ENCODE measurements around the gene MYDGF. TPM values are rescaled to one million over a fixed set of nuclear protein-coding genes. Genes with fewer than 3 reads are reported as not detected.
A peak's percentile ranks its signal among the peaks of the same experiment; 100 is the strongest.

Gene MYDGF
- total and polyA plus RNA-seq, 2 of the 13 experiments (the other 11 are each of a cell fraction or from before 2014, with no cell fraction given): 116 to 198 TPM

GRCh38 chr19:4715529-4716221 is 45.5 kb upstream of the MYDGF start (continued):
- TF ChIP-seq PLSCR1 (CRISPR knock-in tag; IDR thresholded peaks at IDR 0.05; ENCODE audit: borderline replicate concordance) (no peak), ZNF7 (CRISPR knock-in tag; IDR thresholded peaks at IDR 0.05) (no peak), TFE3 (CRISPR knock-in tag; IDR thresholded peaks at IDR 0.05) (no peak), ZNF138 (CRISPR knock-in tag; IDR thresholded peaks at IDR 0.05; ENCODE audit: low read depth) (no peak), CSRNP1 (CRISPR knock-in tag; IDR thresholded peaks at IDR 0.05) (0 out of 2 replicates have a peak, but pooled peaks have one; percentile 55), ZFP36L1 (CRISPR knock-in tag; IDR thresholded peaks at IDR 0.05) (no peak), NR2F2 (IDR thresholded peaks at IDR 0.05; ENCODE audit: borderline replicate concordance, low read depth) (peak; percentile 79), ZSCAN22 (CRISPR knock-in tag; IDR thresholded peaks at IDR 0.05) (no peak), ELF1 (CRISPR knock-in tag; IDR thresholded peaks at IDR 0.05) (no peak), KDM4B (CRISPR knock-in tag; IDR thresholded peaks at IDR 0.05) (no peak), RXRB (CRISPR knock-in tag; IDR thresholded peaks at IDR 0.05; ENCODE audit: borderline replicate concordance) (peak; percentile 96), ETS1 (CRISPR knock-in tag; IDR thresholded peaks at IDR 0.05) (no peak), ZMYM2 (CRISPR knock-in tag; IDR thresholded peaks at IDR 0.05) (peak; percentile 63; the same call in 1 of the 2 replicates), ETV5 (CRISPR knock-in tag; IDR thresholded peaks at IDR 0.05; ENCODE audit: borderline replicate concordance) (peak; percentile 57; the same call in 1 of the 2 replicates), ZNF260 (CRISPR knock-in tag; IDR thresholded peaks at IDR 0.05; ENCODE audit: borderline replicate concordance, low read depth) (no peak), ZNF678 (CRISPR knock-in tag; IDR thresholded peaks at IDR 0.05) (no peak), ZBTB46 (CRISPR knock-in tag; IDR thresholded peaks at IDR 0.05; ENCODE audit: borderline replicate concordance) (no peak), JUNB (CRISPR knock-in tag; IDR thresholded peaks at IDR 0.05; ENCODE audit: borderline replicate concordance) (no peak), ZNF672 (CRISPR knock-in tag; IDR thresholded peaks at IDR 0.05) (no peak), ZNF44 (CRISPR knock-in tag; IDR thresholded peaks at IDR 0.05) (no peak), NR1H2 (CRISPR knock-in tag; IDR thresholded peaks at IDR 0.05; ENCODE audit: borderline replicate concordance, low read depth) (no peak), HDAC2 (CRISPR knock-in tag; IDR thresholded peaks at IDR 0.05) (peak; percentile 86), GABPA (IDR thresholded peaks at IDR 0.05; ENCODE audit: low read depth, low read length) (no peak), GABPA (CRISPR knock-in tag; IDR thresholded peaks at IDR 0.05; ENCODE audit: low read depth) (0 out of 2 replicates have a peak, but pooled peaks have one; percentile 24), RBM22 (optimal IDR thresholded peaks at IDR 0.05; ENCODE audit: low read length) (no peak)

Measured in HepG2 (cell line).